ENCODE results near the gene PLCB4. TPM values are rescaled to one million over a fixed set of nuclear protein-coding genes. Genes with fewer than 3 reads are reported as not detected.

Gene PLCB4
- polyA plus RNA-seq, 3 donors: not detected

- no CpG with 5 or more reads among the region's 2 CpGs for WGBS (ENCODE audit: insufficient coverage)
- Histone ChIP-seq H3K79me2 (ENCODE audit: insufficient read depth, low read length) (no peaks in the 10 kb centered on the region), H3K4me3 (replicated peaks in 1 of 3; ENCODE audit: low read depth in 2 of 3, low read length in 3 of 3) (no peak overlapping the region), H3K9ac (ENCODE audit: insufficient read depth, low read length, poor library complexity, severe bottlenecking) (no peak overlapping the region), H4K20me1 (ENCODE audit: insufficient read depth, low read length) (no peaks in the 10 kb centered on the region), H3K36me3 (replicated peaks in 1 of 2; ENCODE audit: control insufficient read depth in 1 of 2, insufficient read depth in 2 of 2, low read length in 2 of 2) (no peaks in the 10 kb centered on the region), H3K4me1 (ENCODE audit: control insufficient read depth in 1 of 2, insufficient read depth in 2 of 2, low read length in 2 of 2) (no peaks in the 10 kb centered on the region), H3K27me3 (ENCODE audit: control insufficient read depth in 2 of 2, insufficient read depth in 2 of 2, low read length in 2 of 2) (no peaks in the 10 kb centered on the region), H3K27ac (ENCODE audit: low read depth in 1 of 2, low read length in 2 of 2) (no peak overlapping the region), H3K4me2 (replicated peaks; ENCODE audit: extremely low read depth, low read length, poor library complexity, severe bottlenecking) (no peak overlapping the region), H2AFZ (ENCODE audit: insufficient read depth, low read depth, low read length, poor library complexity, severe bottlenecking) (no peak overlapping the region), H3K9me3 (replicated peaks in 1 of 2; ENCODE audit: control insufficient read depth in 1 of 2, insufficient read depth in 1 of 2, low read length in 2 of 2) (no peaks in the 10 kb centered on the region)
- no peaks in the 10 kb centered on the region for H3K9me3 Mint-ChIP-seq
- TF ChIP-seq, protein P1, sequence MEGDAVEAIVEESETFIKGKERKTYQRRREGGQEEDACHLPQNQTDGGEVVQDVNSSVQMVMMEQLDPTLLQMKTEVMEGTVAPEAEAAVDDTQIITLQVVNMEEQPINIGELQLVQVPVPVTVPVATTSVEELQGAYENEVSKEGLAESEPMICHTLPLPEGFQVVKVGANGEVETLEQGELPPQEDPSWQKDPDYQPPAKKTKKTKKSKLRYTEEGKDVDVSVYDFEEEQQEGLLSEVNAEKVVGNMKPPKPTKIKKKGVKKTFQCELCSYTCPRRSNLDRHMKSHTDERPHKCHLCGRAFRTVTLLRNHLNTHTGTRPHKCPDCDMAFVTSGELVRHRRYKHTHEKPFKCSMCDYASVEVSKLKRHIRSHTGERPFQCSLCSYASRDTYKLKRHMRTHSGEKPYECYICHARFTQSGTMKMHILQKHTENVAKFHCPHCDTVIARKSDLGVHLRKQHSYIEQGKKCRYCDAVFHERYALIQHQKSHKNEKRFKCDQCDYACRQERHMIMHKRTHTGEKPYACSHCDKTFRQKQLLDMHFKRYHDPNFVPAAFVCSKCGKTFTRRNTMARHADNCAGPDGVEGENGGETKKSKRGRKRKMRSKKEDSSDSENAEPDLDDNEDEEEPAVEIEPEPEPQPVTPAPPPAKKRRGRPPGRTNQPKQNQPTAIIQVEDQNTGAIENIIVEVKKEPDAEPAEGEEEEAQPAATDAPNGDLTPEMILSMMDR (IDR thresholded peaks at IDR 0.05): no peak
- peaks cover 0 to 1% (median 0%) of the 10 kb centered on the region in 3 donors for H3K27me3 Mint-ChIP-seq (ENCODE audit: low read depth in 3 of 3)
- DNase-seq: no peak
- H3K4me3 Mint-ChIP-seq: no peak overlapping the region
- no peaks in the 10 kb centered on the region for H3K36me3 Mint-ChIP-seq
- intact Hi-C loops (cut with micrococcal nuclease): no loop called here
- H3K4me1 Mint-ChIP-seq: no peaks in the 10 kb centered on the region
- H3K27ac Mint-ChIP-seq: no peak overlapping the region
These were observed 273.8 kb downstream of the PLCB4 start for GRCh38 chr20:9342651-9343050.

DNA sequence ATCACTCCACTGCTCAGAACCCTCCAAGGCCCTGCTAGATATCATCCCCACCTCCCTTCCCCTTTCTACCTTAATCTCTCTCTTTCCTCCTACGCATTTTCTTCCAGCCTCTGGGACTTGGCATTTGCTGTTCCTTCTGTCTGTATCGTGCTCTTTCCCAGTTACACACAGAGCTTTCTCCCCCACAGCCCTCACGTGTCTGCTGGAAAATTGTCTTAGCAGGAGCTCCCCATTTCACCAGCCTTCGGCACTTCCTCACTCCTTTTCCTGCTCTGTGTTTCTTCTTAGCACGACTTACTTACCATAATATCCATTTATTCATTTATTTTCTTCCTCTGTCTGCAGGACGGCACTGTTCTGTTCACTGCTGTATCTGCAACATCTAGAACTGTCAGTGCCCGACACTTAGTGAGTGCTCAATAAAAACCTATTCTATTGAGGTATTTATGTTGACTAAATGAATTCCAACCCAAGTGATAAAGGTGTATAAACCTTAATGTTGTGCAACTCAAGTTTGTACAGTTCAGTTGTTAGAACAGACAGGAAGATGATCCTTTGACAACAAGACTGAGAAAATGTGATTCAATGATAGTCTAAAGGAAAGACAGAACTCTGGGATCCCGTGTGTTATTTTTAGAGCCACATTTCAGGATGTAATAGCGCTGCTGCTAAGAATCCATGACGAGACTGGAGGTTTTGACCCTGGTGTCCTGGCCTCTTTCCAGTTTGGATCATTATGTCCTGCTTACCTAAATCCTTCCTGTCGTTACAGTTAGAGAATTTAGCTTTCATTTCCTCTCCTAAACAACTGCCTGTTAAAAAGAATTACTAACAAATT lies 275.4 kb downstream of the PLCB4 start:
- Histone ChIP-seq H3K9me3 (replicated peaks in 1 of 2; ENCODE audit: control insufficient read depth in 1 of 2, insufficient read depth in 1 of 2, low read length in 2 of 2) (no peaks in the 10 kb centered on the region), H4K20me1 (ENCODE audit: insufficient read depth, low read length) (no peaks in the 10 kb centered on the region), H3K4me3 (replicated peaks in 1 of 3; ENCODE audit: low read depth in 2 of 3, low read length in 3 of 3) (no peak overlapping the region), H3K4me2 (replicated peaks; ENCODE audit: extremely low read depth, low read length, poor library complexity, severe bottlenecking) (no peak overlapping the region), H3K79me2 (ENCODE audit: insufficient read depth, low read length) (no peaks in the 10 kb centered on the region), H3K4me1 (ENCODE audit: control insufficient read depth in 1 of 2, insufficient read depth in 2 of 2, low read length in 2 of 2) (no peaks in the 10 kb centered on the region), H3K27ac (ENCODE audit: low read depth in 1 of 2, low read length in 2 of 2) (no peak overlapping the region), H3K36me3 (replicated peaks in 1 of 2; ENCODE audit: control insufficient read depth in 1 of 2, insufficient read depth in 2 of 2, low read length in 2 of 2) (no peaks in the 10 kb centered on the region), H3K9ac (ENCODE audit: insufficient read depth, low read length, poor library complexity, severe bottlenecking) (no peak overlapping the region), H2AFZ (ENCODE audit: insufficient read depth, low read depth, low read length, poor library complexity, severe bottlenecking) (peak overlapping the region; percentile 9), H3K27me3 (ENCODE audit: control insufficient read depth in 2 of 2, insufficient read depth in 2 of 2, low read length in 2 of 2) (no peaks in the 10 kb centered on the region)
- peaks cover 0 to 1% (median 0%) of the 10 kb centered on the region in 3 donors for H3K27me3 Mint-ChIP-seq (ENCODE audit: low read depth in 3 of 3)
- no peaks in the 10 kb centered on the region for H3K36me3 Mint-ChIP-seq
- H3K27ac Mint-ChIP-seq: no peak overlapping the region
- H3K4me3 Mint-ChIP-seq: no peak overlapping the region
- 65% methylated on average over 9 of the region's 11 CpGs for WGBS (ENCODE audit: insufficient coverage)
- intact Hi-C loops (cut with micrococcal nuclease): no loop called here
- H3K4me1 Mint-ChIP-seq: peaks cover 12% of the 10 kb centered on the region
- no peak for DNase-seq
- TF ChIP-seq, protein P1 (IDR thresholded peaks at IDR 0.05): no peak
- no peaks in the 10 kb centered on the region for H3K9me3 Mint-ChIP-seq

Measured in CD14-positive monocyte (primary cell).